GM21526 (cell line): Measurements from ENCODE around the gene CDK19.
"Not testable (repeated sequence)": the region's sequence is repeated elsewhere in the genome, so short reads cannot be mapped to it uniquely, and the experiment has no call there.

Source experiments
- ATAC-seq: cut with Tn5 transposase; IDR thresholded peaks from one replicate; pipeline ENCODE4 v1.9.1; 2021; ENCODE audit warnings: moderate library complexity; ENCODE audit not compliant: unreplicated experiment, low FRiP score

Gene CDK19

GRCh38 chr6:110596354-110596753, 218.9 kb downstream of the CDK19 start:
- no peak for ATAC-seq

- ATAC-seq: no peak
Observed at GRCh38 chr6:110595112-110595511, 220.2 kb downstream of the CDK19 start.

DNA sequence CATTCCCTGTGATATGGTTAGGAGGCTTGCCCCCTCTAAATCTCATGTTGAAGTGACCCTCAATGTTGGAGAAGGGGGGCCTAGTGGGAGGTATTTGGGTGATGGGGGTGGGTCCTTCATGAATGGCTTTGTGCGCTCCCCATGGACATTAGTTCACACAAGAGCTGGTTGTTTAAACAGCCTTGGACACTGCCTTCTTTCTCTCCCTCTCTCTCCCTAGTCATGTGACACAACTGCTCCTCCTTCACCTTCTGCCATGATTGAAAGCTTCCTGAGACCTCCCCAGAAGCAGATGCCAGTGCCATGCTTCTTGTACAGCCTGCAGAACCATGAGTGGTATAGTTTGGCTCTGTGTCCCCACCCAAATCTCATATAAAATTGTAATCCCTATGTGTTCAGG, 221.6 kb downstream of the CDK19 start:
- ATAC-seq: no peak

DNA sequence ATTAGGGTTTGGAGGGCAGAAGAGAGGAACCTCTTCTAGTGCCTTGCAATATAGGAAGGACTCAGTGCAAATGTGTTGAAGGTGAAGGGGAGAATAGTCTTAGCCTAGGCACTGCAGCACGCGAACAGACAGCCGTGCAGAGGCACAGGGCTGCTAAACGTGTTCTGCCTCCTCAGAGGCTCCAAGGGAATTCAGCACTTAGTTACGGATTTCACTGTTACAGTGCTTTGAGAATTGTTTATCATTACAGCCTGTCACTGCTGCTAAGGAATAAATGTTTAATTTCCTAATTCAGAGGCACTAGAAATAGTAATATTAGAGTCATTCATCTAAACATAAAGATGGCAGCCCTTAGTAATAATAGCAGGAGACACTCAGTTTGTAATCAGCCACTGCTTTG, 222.5 kb downstream of the CDK19 start:
- no peak for ATAC-seq

DNA sequence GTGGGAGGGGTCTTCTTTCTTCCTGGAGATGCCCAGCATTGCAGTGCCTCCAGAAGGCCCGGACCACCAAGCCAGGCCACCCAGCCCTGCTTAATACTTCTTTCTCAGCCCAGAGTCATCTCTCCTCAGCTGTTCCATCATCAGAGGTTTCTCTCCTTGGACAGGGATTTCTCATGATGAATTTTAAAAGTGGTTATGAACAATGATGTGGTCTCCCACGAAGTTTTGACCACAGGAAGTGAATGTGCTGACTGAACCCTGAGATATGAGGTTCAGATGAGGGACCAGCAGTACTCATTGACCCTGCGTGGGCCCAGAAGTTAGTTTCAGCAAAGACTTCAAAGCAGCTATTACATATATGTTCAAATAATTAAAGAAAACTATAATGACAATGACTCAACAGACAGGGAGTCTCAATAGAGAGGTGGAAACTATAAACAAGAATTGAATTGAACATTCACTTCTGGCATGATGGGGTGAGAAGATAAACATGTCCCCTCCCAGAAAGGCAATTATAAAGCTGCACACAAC, 224.4 kb downstream of the CDK19 start:
- ATAC-seq: no peak

DNA sequence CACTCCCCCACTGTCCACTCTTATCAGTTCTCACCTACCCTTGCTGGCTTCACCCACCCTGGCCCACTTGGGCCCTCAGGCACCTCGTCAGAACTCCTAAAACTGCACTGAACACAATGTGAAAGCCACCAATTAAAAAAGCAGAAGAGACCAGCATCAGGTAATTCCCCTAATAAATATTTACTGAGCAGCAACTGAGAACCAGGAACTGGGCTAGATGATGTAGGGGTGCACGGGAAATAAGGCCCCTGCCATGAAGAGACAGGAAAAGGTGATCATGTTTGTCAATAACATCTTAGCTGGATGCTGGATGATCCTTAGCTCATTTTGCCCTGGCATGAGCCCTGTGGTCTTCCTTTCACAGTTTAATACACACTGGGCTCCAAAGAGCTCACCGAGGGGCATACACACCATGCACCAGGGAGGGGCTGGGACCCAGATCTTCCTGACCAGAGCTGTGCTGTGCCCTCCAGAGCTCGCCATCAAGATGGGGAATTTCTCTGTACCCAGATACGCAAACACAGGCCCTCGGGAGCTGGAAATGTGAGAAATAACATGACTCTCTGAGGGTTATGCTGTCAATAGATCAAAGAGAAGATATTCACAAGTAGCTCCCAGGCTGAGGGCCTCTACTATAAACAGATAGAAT, 225.3 kb downstream of the CDK19 start:
- ATAC-seq: peak; percentile 95

DNA sequence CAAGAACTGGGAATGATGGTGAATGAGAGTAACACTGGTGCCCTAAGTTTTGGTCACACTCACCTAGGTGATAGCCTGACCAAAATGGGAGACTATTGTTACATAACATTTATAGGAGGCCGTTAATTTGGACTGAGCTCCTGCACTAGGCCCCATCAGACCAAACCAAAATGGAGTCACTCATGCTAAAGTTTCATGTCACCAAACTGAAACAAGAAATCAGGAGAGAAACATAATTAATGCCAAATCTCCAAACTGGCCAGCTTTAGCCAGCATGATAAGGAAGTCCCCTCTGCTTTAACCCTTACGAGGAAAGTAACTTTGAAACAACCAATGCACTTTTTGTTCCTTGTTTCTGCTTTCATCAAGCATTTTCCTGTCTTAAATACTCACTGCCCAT, 227.9 kb downstream of the CDK19 start:
- no peak for ATAC-seq

GRCh38 chr6:110581679-110582078, 233.6 kb downstream of the CDK19 start:
- ATAC-seq: no peak

- ATAC-seq: not testable (repeated sequence)
Observed at GRCh38 chr6:110577596-110578167, 237.6 kb downstream of the CDK19 start.

DNA sequence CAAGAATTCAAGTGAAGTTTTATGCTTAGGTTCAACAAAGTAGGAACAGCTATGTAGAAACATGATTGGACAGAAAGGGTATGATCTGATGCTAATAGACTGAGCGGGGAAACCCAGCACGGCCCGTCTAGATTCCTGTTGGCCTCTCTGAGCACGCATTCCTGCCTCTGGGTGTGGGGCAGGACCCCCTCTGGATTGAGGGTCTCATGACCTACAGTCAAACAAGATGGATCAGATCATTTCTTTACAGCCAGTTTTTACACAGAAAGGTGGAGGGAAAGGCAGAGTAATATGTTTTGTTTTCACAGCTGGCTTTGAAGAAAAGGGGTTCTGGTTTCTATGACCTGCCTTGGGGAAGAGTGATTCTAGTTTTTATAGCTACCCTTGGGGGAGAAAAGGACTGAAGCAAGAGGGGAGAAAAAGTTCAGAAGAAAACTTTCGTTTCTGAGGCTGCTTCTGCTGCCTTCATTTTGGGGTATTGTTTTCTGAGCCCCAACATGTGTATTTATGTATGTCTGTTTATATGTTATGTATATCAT, 239.3 kb downstream of the CDK19 start:
- ATAC-seq: no peak

GRCh38 chr6:110574817-110575216, 240.5 kb downstream of the CDK19 start:
- ATAC-seq: no peak

DNA sequence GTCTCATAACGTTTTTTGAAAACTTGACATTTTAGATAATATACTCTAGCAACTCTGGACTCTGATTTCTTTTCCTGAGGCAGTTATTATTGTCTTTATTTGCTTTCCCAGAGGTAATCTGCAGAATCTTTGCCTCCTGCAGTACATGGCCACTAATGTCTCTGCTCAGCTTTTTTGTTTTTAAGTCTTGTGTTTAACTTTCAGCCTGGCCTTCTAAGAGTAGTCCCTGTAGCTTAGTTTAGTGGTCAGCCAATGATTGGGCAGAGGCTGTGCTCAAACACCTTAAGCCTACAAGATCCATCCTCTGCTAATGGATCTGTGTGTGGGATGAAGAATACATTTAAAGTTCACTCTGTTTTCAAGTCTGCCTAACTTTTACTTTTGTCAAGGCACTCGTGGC, 241.7 kb downstream of the CDK19 start:
- no peak for ATAC-seq

DNA sequence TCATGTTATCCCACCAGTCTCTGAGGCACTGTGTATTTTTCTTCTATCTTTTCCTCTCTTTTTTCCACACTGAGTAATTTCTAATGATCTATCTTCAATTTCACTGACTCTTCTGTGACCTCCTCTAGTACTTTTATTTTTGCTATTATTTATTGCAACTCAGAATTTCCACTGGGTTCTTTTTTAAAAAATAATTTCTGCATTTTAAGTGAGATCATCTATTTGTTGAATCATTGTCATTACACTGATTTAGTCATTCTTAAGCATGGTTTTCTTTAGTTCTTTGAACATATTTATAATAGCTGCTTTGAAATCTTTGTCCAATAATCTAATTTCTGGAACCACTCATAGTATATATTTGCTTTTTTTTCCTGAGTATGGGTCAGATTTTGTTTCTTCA, 242.1 kb downstream of the CDK19 start:
- ATAC-seq: no peak

- no peak for ATAC-seq
Observed at GRCh38 chr6:110567957-110568696, 247.1 kb downstream of the CDK19 start.

GRCh38 chr6:110566346-110567125, 248.7 kb downstream of the CDK19 start:
- no peak for ATAC-seq

GRCh38 chr6:110564703-110565421, 250.4 kb downstream of the CDK19 start:
- ATAC-seq: no peak

DNA sequence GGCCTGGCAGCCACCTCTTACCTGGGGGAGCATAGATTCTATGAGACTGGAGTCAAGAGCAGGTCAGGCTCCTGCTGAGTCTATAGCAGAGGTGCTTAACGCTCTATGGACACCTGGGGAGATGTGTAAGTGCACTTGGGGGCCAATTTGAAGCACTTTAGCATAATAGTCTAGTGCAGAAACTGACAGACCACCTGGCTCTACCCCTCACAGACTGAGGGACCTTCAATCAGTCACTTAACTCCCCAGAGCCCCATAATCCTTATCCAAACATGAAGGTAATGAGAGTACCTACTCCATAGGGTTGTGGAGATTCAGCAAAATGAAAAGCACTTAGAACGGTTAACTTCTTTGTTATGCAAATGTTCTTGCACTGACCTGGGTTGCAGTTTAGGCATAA, 251.6 kb downstream of the CDK19 start:
- ATAC-seq: no peak

DNA sequence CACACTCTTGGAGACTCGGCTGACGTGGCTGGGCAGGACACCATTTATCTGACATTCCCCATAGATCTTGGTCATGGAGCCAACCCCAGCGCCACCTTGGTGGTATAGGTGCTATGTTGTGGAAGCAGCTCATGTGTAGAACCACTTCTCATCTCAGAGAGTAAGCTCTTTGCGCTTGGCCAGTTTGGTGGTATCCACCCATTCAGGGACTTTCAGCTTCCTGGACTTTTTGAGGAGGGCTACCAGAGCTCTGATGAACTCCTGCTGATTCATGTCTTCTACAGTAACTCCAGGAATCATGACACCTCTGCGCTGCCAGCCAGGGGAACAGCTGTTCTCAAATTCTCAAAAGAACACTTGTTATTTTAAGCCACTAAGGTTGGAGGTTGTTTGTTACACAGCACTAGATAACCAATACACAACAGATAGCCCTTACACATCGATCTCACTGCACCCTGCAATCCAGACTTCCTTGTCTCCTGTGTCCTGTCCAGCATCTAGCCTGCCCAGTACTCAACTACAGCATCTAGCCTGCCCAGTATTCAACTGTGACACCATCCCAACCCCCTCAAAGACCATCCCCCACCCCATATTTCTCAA, 252.9 kb downstream of the CDK19 start:
- no peak for ATAC-seq

DNA sequence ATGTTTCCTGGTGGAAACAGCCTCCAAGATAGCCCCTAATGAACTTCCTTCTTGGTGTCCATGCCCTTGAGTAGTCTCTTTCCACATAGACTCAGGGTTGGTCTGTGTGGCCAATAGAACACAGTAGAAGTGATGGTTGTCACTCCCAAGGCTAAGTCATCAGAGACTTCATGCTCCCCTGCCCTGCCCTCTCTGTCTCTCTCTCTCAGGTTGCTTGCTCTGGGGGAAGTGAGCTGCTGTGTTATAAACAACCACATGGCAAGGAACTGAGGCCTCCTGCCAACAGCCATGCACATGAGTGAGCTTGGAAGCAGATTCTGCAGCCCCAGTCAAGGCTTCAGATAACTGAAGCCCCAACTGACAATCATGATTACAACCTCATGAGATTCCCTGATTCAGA, 253.6 kb downstream of the CDK19 start:
- no peak for ATAC-seq

- ATAC-seq: no peak
Observed at GRCh38 chr6:110561008-110561396, 254.3 kb downstream of the CDK19 start.
